Mesothelial cell of epicardium (in vitro differentiated cells): ENCODE results near the gene OBSCN. TPM values are rescaled to one million over a fixed set of nuclear protein-coding genes. Genes with fewer than 3 reads are reported as not detected.

ENCODE experiments used
- DNase-seq, 2 experiments: peaks; one replicate each; pipeline ENCODE4 v3.0.0; 2021; ENCODE audit warnings: low spot score in 2 of 2; ENCODE audit not compliant: unreplicated experiment in 2 of 2
- H3K27ac Mint-ChIP-seq: 2 replicates; pipeline ENCODE4 v1.8.0; 2021; ENCODE audit warnings: mixed read lengths
- H3K27me3 Mint-ChIP-seq: 2 replicates; pipeline ENCODE4 v1.8.0; 2021; ENCODE audit warnings: low read depth, mixed read lengths
- H3K36me3 Mint-ChIP-seq: 2 replicates; pipeline ENCODE4 v1.8.0; 2021; ENCODE audit warnings: mixed read lengths
- H3K4me1 Mint-ChIP-seq: 2 replicates; pipeline ENCODE4 v1.8.0; 2021; ENCODE audit warnings: mixed read lengths
- H3K4me3 Mint-ChIP-seq: 2 replicates; pipeline ENCODE4 v1.8.0; 2021; ENCODE audit warnings: mild to moderate bottlenecking, moderate library complexity, mixed read lengths
- H3K9me3 Mint-ChIP-seq: 2 replicates; pipeline ENCODE4 v1.8.0; 2021; ENCODE audit warnings: mixed read lengths
- total RNA-seq: library from RNA; stranded (reverse); gene quantifications from 3 replicates; pipeline ENCODE4 v1.2.1, GENCODE V29; 2021
- TF ChIP-seq, protein P1 (sequence below): fragments of 200-600 bp; sonication (generic); IDR thresholded peaks from one replicate; pipeline ENCODE4 v1.5.0; 2021; ENCODE audit warnings: antibody characterized with exemption; ENCODE audit not compliant: unreplicated experiment

Gene OBSCN
- total RNA-seq, 1 donor from 2014 or later = 113 TPM

DNA sequence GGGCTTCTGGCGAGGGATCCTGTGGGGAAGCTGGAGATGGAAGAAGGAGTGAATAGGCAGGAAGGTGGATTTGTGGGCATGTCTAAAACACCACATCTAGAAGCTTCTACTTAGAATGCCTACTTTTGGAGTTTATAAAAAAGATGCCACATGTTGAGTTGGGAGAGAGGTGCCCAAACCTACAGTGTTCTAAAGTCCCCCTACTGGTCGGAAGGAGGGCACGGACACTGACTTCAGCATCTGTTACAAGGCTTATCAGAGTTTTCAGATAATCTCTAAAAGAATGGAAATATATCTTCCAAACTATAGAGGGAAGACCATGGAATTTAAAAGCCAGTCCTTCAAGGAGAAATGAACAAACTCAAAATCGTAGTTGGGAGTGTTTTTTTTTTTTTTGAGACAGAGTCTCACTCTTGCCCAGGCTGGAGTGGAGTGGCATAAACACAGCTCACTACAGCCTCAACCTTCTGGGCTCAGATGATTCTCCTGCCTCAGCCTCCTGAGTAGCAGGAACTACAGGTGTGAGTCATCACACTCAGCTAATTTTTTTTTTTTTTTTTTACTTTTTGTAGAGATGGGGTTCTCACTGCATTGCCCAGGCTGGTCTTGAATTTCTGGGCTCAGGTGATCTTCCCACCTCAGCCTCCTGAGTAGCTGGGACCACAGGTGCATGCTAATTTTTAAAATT is 27.4 kb upstream of the OBSCN start:
- Mint-ChIP-seq H3K4me3 (no peak overlapping the region), H3K27me3 (no peaks in the 10 kb centered on the region), H3K27ac (no peak overlapping the region), H3K4me1 (no peaks in the 10 kb centered on the region), H3K9me3 (no peaks in the 10 kb centered on the region), H3K36me3 (no peaks in the 10 kb centered on the region)
- no peak for DNase-seq
- TF ChIP-seq, protein P1, sequence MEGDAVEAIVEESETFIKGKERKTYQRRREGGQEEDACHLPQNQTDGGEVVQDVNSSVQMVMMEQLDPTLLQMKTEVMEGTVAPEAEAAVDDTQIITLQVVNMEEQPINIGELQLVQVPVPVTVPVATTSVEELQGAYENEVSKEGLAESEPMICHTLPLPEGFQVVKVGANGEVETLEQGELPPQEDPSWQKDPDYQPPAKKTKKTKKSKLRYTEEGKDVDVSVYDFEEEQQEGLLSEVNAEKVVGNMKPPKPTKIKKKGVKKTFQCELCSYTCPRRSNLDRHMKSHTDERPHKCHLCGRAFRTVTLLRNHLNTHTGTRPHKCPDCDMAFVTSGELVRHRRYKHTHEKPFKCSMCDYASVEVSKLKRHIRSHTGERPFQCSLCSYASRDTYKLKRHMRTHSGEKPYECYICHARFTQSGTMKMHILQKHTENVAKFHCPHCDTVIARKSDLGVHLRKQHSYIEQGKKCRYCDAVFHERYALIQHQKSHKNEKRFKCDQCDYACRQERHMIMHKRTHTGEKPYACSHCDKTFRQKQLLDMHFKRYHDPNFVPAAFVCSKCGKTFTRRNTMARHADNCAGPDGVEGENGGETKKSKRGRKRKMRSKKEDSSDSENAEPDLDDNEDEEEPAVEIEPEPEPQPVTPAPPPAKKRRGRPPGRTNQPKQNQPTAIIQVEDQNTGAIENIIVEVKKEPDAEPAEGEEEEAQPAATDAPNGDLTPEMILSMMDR = no peak

DNA sequence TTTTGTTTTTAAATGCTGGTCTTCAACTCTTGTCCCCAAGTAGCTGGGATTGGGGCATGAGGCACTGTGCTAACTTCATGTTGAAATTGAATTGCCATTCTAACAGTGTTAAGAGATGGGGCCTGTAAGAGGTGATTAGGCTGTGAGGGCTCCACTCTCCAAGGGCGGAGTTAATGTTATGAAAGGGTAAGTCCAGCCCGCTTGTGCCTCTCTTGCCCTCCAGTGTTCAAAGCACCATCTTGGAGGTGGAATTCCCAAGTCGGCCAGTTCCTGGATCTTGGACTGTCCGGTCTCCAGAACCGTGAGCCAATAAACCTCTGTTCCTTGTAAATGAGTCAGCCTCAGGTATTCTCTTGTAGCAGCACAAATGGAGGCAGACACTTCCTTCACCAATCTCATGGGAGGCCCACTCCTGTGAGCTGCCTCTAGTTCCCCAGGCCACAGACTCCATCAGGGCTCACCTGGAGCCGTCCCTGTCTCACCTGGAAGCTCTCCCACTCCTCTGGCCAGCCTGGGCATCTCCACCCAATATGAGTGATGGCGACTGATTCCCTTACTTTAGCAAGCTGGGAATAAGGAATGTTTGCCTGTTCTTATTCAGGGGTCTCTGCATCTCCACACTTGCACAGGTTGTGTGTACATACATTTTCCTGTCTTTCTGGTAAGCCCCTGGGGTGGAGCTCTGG is 26.7 kb upstream of the OBSCN start:
- DNase-seq = no peak

GRCh38 chr1:228181645-228182034 is 26.2 kb upstream of the OBSCN start:
- no peaks in the 10 kb centered on the region for H3K4me1 Mint-ChIP-seq
- H3K4me3 Mint-ChIP-seq = no peak overlapping the region
- no peaks in the 10 kb centered on the region for H3K36me3 Mint-ChIP-seq
- no peak overlapping the region for H3K27ac Mint-ChIP-seq
- TF ChIP-seq, protein P1 = no peak
- DNase-seq = no peak
- no peaks in the 10 kb centered on the region for H3K27me3 Mint-ChIP-seq
- H3K9me3 Mint-ChIP-seq = no peaks in the 10 kb centered on the region

More for the DNA sequence above, 26.7 kb upstream of the OBSCN start:
- H3K9me3 Mint-ChIP-seq = no peaks in the 10 kb centered on the region
- no peak overlapping the region for H3K27ac Mint-ChIP-seq
- H3K4me3 Mint-ChIP-seq = no peak overlapping the region
- no peaks in the 10 kb centered on the region for H3K27me3 Mint-ChIP-seq
- TF ChIP-seq, protein P1 = no peak
- no peaks in the 10 kb centered on the region for H3K36me3 Mint-ChIP-seq
- H3K4me1 Mint-ChIP-seq = no peaks in the 10 kb centered on the region

DNA sequence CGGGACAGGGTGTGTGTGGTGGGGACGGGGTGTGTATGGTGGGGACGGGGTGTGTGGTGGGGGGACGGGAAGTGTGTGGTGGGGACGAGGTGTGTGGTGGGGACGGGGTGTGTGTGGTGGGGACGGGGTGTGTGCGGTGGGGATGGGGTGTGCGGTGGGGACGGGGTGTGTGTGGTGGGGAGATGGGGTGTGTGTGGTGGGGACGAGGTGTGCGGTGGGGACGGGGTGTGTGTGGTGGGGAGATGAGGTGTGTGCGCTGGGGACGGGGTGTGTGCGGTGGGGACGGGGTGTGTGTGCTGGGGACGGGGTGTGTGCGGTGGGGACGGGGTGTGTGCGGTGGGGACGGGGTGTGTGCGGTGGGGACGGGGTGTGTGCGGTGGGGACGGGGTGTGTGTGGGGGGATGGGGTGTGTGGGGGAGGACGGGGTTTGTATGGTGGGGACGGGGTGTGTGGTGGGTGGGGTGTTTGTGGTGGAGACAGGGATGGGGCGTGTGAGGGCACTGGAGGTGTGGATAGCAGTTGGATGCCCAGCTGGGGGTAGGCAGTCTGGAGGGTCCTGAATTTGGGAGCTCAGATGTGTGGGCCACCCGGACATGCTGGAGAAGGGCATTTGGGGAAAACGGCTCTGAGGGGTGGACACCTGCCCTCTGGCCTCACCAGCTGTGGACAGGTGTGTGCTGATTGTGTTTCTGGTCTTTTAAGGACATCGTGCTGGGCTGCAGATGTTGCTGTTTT is 25.4 kb upstream of the OBSCN start:
- H3K27ac Mint-ChIP-seq = no peak overlapping the region
- H3K9me3 Mint-ChIP-seq = no peaks in the 10 kb centered on the region
- no peak overlapping the region for H3K4me3 Mint-ChIP-seq
- no peaks in the 10 kb centered on the region for H3K27me3 Mint-ChIP-seq
- no peaks in the 10 kb centered on the region for H3K36me3 Mint-ChIP-seq
- H3K4me1 Mint-ChIP-seq = no peaks in the 10 kb centered on the region
- no peak for DNase-seq
- TF ChIP-seq, protein P1 = no peak

GRCh38 chr1:228184152-228184551 is 23.7 kb upstream of the OBSCN start:
- TF ChIP-seq, protein P1 = no peak
- Mint-ChIP-seq H3K27me3 (no peaks in the 10 kb centered on the region), H3K9me3 (peaks cover 11% of the 10 kb centered on the region), H3K36me3 (peaks cover 4% of the 10 kb centered on the region), H3K27ac (no peak overlapping the region), H3K4me3 (no peak overlapping the region), H3K4me1 (no peaks in the 10 kb centered on the region)
- no peak for DNase-seq
